Limb (tissue), 2 donors: Measurements from ENCODE around the gene NUDT19.
"Not testable (repeated sequence)": the region's sequence is repeated elsewhere in the genome, so short reads cannot be mapped to it uniquely, and the experiment has no call there.

Experiments
- DNase-seq, 2 donors: peaks; one replicate each; pipeline ENCODE4 v3.0.0-alpha.2; 2016; ENCODE audit errors: extremely low spot score in 2 of 2

NUDT19 gene

DNA sequence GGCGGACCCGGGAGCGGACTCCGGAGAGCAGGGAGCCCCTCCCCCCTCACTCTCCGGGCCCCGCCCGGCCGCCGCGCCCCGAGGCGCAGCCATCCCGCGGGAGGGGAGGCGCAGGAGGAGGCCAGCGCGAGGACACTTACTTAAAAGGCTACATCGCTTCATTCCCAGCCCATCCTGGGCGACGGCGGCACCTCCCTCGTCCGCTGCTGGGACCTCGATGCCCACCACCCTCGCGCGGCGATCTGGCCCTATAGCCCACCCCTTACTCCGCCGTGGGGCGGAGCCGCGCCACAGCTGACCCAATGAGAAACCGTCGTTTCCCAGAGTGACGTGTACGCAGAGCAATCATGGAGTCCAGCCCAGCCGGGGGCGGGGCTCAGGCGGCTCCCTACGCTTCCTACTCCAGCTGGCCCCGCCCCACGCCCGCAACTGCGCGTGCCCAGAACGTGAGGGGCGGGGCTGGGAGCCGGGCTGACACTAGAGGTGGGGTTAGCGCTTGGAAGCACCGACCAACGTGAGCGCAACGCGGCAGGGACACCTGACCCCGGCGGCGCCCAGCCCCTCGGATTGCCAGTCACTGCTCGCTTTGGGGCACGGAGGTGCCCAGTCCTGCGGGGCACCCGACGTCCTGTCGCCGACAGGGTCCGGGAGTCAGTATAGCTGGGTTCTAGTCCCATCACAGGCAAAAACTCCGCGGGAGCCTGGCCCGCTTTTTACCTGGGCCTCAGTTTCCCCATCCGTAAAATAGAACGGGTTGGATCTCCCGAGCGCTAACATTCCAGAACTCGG lies 16.5 kb upstream of the NUDT19 start, which contains the start of gene ANKRD27:
TSS of gene ANKRD27 (minus strand) at position 250 of the 789 bp plus-strand sequence. CDS start 16,165 bp downstream, outside the sequence.
- DNase-seq = peak; percentile 99

DNA sequence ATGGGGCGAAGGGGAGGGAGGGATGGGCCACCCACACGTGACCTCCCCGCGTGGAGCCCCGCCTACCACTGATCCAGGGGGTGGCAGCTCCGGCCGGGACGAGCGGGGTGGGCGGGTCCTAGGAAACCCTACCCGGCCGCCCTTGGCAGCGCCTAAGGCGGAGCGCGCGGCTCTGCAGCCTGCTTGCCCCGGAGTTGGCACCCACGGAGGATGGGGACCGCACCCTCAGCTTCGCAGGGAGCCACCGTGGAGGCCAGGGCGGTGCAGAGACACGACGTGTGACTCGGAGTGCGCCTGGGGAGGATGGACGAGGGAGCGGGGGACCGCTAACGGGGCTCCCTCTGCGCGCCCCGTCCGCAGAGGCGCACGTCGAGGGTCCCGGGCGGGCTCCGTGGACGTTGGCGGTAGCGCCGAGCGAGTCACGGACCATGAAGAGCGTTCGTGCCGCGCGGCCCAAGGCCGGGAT lies 15.9 kb upstream of the NUDT19 start, which contains the start of gene RGS9BP:
TSS of gene RGS9BP (plus strand) at position 129 of the 466 bp plus-strand sequence. CDS start 416 bp downstream, outside the sequence.
- DNase-seq = peak; percentile 36 to 74

DNA sequence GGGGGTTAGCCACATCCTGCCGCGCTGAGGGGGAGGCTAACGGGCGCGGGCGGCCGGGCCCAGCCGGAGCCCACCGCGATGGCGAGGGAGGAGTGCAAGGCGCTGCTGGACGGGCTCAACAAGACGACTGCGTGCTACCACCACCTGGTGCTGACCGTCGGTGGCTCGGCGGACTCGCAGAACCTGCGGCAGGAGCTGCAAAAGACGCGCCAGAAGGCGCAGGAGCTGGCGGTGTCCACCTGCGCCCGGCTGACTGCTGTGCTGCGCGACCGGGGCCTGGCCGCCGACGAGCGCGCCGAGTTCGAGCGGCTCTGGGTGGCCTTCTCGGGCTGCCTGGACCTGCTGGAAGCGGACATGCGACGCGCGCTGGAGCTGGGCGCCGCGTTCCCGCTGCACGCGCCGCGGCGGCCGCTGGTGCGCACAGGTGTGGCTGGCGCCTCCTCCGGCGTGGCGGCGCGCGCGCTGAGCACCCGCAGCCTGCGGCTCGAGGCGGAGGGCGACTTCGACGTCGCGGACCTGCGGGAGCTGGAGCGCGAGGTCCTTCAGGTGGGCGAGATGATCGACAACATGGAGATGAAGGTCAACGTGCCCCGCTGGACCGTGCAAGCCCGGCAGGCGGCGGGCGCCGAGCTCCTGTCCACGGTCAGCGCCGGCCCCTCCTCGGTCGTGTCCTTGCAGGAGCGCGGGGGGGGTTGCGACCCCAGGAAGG lies 15.3 kb upstream of the NUDT19 start:
- peak in 1 of 2 donors; percentile 52 for DNase-seq

DNA sequence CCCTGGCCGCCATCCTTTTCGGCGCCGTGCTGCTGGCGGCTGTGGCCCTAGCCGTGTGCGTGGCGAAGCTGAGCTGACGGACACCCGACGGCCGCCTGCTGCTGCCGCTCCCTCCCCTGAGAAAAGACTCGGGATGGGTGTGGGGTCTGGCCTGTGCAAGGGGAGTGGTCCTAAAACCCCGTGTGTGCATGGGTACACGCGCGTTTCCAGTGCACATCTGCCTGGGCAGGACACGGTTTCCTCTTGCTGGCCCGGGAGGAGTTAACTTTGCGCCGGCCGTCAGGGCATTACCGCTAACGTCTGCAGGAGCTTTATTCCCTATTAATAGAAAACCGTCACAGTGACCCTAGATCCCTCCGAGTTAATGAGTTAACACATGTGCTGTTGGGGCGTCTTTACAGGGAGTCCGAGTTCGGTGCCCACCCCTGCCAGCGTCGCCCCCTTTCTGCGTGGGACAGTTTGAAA lies 14.7 kb upstream of the NUDT19 start:
- no peak for DNase-seq

DNA sequence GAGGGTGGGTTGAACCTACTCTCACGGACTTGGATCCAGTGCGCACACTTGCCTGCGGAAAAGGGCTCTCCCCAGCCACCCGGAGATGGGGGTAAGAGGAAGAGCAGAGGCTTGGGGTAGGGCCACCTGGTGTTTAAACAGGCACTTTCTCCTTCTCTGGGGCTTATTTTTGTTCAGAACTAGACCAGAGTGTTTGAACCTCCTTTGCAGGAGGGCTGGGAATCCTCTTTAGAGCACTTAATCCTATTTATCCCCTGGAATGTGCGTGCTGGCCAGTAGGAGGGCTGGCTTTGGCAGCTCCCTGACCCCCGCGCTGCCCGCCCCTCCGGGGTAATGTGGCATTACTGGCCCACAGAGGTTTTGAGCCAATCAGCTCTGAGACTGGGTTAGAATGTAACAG lies 14.0 kb upstream of the NUDT19 start:
- no peak for DNase-seq

DNA sequence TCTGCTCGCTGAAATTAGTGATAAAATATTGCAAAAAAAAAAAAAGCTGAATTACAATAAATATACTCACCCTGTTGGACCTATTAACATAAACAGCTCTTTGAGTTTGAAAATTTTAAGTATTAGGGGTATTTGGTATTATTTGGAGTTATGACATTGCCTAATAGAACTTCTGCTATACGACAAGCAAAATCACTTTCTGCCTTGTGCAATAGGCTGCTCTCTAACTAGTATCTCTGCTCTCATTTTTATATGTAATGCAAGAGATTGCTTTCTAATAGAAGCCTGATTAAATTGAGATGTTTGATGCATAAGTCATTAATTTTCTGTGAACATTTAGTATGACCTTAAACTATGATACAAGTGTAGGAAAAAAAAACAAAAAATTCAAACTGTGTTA lies 10.6 kb upstream of the NUDT19 start:
- DNase-seq = no peak

DNA sequence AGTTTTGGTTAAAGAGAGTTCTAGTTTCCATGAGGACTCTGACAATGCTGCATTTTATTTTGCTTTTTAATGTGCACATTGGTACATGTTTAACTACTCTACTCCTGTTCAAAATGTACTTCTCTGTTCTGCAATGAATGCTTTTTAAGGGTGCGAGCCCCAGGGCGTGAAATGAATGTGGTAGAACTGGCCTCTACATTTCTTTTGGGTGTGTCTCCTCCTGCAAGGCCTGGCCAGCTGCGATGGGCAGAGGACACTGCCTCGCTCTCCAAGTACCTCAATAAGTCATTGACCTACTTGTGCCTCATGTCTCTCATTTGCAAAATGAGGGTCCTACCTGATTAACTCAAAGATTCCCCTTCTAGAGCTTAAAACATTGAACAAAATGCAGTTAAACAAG lies 9.3 kb upstream of the NUDT19 start:
- DNase-seq = no peak

DNA sequence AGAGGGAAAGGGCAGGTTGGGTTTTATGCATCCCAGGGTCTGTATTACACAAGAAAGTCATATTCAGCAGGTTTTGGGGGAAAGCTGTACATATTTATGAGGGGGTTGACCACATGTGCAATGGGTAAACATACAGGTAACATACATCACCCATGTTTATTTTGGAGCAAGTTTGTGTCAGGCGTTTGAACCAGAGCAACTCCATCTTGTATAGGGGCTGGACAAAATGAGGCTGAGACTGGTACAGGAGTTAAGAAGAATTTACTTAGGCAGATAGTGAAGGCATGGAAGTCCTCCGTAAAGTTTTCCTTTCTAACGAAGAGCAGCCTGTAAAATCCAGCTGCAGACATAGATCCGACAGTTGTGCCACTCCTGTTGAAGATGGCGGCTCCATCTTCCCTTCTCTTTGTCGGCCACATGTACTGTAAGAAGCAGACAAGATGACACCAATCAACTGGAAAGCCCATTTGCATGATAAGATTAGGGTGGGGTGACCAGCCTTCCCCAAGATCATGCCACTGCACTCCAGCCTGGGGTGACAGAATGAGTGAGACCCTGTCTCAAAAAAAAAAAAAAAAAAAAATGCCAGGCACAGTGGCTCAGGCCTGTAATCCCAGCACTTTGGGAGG lies 4.7 kb upstream of the NUDT19 start:
- DNase-seq = no peak

DNA sequence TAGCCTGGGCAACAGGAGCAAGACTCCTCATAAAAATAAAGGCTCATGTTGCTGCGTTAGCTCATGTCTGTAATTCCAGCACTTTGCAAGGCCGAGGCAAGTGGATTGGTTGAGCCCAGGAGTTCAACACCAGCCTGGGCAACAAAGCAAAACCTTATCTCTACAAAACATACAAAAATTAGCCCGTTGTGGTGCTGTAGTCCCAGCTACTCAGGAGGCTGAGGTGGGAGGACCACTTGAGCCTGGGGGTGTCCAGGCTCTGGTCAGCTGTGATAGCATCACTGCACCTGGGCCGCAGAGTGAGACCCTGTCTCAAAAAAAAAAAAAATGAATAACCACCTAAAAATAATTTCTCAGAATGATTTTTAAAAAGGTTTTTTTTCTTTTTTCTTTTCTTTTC lies 3.9 kb upstream of the NUDT19 start:
- DNase-seq = no peak

DNA sequence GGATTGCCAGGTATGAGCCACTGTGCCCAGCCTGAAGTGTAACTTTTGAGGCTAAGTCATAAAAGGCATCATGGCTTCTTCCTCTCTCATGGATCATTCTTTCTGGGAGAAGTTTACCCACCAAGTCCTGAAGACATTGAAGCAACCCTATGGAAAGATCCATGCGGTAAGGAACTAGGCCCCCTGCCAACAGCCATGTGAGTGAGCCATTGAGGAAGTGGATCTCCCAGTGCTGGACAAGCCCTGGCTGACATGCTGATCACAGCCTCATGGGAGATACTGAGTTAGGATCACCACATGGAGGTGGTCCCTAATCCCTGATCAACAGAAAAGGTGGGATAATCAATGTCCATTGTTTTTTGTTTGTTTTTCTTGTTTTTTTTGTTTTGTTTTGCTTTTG lies 3.3 kb upstream of the NUDT19 start:
- no peak for DNase-seq

DNA sequence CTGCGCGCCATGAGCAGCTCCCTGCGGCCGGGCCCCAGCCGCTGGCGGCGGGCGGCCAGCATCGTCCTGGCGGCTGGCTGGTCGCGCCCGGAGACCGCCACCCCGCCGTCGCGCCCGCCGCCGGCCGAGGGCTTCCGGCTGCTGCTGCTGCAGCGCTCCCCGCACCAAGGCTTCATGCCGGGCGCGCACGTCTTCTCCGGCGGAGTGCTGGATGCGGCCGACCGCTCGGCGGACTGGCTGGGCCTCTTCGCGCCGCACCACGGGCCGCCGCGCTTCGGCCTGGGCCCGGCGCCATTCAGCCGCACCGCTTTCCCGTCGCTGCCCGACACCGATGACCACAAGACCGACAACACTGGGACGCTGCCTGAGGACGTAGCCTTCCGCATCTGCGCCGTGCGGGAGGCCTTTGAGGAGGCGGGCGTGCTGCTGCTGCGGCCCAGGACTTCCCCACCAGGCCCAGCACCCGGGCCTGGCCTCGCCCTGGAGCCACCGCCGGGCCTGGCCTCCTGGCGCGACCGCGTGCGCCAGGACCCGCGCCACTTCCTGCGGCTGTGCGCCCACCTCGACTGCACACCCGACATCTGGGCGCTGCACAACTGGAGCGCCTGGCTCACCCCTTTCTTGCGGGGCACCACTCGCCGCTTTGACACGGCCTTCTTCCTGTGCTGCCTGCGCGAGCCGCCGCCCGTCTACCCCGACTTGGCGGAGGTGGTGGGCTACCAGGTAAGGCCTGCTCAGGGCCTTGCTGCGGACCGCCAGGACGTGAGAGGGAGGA lies 518 bp downstream of the NUDT19 start:
- DNase-seq = peak in 1 of 2 donors; percentile 75

DNA sequence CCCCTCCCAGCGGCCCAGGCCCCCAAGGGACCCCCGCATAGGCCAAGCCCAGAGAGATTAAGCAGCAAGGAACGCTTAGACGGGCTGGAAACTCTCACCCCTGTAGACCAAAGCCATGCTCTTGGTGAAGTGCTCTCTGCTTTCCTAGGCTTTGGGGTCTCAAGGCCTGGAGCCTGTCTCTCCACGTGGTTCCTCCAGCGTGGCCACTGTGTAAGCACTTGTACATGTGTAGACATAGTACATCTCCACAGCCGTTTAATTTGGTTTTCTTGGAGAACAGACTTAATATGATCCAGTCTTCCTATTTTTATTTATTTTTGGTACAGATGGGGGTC lies 1.1 kb downstream of the NUDT19 start:
- no peak for DNase-seq

DNA sequence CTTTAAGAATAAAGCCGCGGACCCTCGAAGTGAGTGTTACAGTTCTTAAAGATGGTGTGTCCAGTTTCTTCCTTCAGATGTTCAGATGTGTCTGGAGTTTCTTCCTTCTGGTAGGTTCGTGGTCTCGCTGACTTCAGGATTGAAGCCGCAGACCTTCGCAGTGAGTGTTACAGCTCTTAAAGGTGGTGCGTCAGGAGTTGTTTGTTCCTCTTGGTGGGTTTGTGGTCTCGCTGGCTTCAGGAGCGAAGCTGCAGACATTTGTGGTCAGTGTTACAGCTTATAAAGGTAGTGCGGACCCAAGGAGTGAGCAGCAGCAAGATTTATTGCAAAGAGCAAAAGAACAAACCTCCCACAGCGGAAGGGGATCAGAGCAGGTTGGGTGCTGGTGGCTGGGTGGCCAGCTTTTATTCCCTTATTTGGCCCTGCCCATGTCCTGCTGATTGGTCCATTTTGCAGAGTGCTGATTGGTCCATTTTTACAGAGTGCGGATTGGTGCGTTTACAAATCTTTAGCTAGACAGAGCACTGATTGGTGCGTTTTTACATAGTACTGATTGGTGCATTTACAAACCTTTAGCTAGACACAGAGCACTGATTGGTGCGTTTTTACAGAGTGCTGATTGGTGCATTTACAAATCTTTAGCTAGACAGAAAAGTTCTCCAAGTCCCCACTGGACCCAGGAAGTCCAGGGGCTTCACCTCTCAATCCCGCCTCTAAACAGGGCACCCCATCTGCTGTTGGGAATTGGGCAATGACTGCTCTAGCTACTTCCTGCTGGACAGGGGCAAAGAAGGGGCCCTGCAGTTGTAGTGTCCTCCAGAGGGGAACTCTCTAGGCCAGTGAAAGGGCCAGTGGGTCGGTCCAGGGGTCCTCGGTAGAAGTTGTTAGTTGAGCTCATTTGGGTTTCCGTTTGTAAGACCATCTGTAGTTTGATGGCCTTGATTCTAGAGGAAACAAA lies 1.8 kb downstream of the NUDT19 start:
- DNase-seq = not testable (repeated sequence)

DNA sequence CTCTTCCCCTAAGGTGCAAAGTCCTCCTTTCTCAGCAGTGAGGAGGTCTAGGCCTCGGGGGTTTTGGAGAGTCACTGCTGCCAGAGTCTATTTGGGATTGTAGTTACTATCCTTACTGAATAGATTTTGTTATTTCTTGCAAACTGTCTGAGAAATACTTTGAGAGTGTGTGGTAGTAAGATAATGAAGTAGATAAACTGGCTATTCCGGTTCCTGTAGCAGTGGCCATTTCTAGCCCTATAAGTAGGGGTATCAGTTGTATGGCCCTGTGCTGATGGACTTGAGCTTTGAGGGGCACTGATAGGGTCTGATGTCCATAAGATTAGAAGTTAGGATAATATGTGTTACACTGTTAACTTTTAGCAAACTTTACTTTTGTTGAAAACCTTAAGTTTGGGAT lies 2.7 kb downstream of the NUDT19 start:
- not testable (repeated sequence) for DNase-seq

DNA sequence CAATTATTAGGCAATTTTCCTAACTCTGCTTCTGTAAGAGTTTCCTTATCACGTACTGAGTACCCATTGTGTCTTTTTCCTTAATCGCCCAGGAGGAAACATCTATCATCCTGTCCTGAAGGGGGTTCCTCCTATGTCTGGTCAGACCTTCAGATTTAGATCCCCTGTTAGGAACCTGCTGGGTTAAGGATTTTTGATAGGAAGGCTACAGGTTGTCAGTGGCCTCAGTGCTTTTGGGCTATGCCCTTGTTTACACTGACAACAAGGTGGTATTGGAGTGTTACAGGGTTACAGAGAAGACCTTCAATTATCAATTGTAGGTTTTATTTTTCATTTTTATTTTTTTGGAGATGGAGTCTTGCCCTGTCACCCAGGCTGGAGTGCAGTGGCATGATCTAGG lies 3.2 kb downstream of the NUDT19 start:
- DNase-seq = not testable (repeated sequence)

DNA sequence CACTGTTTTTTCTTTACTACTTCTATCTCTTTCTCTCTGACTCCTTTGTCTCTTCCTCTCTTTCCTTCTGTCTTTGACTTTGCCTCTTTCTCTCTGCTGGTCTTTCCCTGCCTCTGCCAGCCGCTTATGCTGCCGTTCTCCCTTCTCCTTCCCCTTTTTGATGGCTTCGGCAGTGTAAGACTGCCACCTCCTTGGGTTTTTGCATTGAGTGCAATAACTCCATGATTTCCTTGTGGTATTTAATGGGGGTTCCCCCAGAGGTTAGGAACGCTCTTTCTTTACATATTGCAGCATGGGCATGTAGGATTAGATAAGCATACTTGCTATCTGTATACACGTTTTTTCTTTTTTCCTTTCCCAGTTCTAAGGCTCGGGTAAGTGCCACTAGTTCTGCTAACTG lies 3.9 kb downstream of the NUDT19 start:
- DNase-seq = not testable (repeated sequence)

DNA sequence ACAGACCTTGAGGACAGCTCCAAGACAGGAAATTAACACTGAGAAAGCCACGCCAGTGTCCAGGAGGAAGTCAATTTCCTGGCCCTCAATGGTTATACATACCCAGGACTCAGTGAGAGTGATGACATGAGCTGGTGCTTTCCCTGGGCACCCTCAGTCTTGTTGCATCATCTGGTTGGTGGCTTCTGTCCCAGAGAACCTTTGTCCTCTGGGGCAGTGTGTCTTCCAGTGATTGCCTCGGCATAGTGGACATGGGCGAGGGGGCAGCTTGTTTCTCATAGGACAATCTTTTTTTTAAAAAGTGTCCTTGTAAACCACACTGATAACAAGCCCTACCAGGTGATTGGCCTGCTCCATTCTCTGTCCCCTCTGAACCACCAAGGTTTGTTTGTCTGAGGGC lies 5.2 kb downstream of the NUDT19 start:
- not testable (repeated sequence) for DNase-seq

DNA sequence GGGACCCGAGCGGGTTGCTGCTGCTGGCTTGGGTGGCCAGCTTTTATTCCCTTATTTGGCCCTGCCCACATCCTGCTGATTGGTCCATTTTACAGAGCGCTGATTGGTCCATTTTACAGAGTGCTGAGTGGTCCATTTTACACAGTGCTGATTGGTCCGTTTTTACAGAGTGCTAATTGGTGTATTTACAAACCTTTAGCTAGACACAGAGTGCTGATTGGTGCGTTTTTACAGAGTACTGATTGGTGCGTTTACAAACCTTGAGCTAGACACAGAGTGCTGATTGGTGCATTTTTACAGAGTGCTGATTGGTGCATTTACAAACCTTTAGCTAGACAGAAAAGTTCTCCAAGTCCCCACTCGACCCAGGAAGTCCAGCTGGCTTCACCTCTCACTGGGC lies 8.5 kb downstream of the NUDT19 start:
- DNase-seq = not testable (repeated sequence)

DNA sequence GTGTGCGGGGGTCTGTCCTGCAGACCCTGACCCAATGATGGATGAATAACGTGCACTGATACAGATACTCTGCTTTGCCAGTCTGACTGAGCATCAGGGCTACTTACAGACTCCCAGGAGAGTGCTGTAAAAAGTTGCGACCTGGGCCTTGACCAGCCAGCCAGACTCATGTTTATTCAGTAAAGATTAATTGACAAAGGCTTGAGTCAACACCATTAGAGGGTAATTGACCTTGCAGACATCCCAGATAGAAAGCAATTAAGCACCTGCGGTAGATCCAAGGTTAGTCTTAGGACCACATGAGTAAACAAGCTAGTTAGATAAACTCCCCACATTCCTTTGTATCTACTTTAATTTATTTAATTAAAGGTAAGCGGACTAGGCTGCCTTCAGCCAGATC lies 10.4 kb downstream of the NUDT19 start:
- no peak for DNase-seq

DNA sequence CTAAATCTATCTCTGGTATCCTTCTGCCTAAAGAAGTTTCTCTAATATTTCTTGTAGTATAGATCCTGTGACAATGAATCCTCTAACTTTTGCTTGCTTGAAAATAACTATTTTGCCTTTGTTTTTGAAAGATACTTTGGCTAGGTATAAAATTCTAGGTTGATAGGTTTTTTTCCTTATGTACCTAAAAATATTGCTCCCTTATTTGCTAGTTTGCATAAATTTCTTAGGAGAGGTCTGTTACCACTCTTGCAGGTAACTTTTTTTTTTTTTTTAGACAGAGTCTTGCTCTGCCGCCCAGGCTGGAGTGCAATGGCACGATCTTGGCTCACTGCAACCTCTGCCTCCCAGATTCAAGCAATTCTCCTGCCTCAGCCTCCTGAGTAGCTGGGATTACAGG lies 12.4 kb downstream of the NUDT19 start:
- DNase-seq = not testable (repeated sequence)
